ENCODE measurements around the gene ZBTB40. TPM values are rescaled to one million over a fixed set of nuclear protein-coding genes. Genes with fewer than 3 reads are reported as not detected.

ZBTB40 gene
- total RNA-seq, 1 donor from 2014 or later = 14.9 TPM

GRCh38 chr1:22545141-22545540, 93.5 kb downstream of the ZBTB40 start:
- H3K27ac Mint-ChIP-seq = no peak overlapping the region
- Histone ChIP-seq H4K20me1 (ENCODE audit: low read depth) (no peaks in the 10 kb centered on the region), H3K4me3 (no peak overlapping the region), H2AFZ (replicated peaks) (no peak overlapping the region), H3K4me2 (no peak overlapping the region), H3K79me2 (ENCODE audit: low read depth) (no peaks in the 10 kb centered on the region), H3K27me3 (peaks cover 43% of the 10 kb centered on the region), H3K4me1 (peaks cover 3% of the 10 kb centered on the region), H3F3A (ENCODE audit: low read depth) (no peaks in the 10 kb centered on the region), H3K27ac (no peak overlapping the region), H3K9ac (no peak overlapping the region), H3K9me3 (ENCODE audit: low read depth) (no peaks in the 10 kb centered on the region), H3K36me3 (no peaks in the 10 kb centered on the region)
- peaks cover 39% of the 10 kb centered on the region for H3K27me3 Mint-ChIP-seq (ENCODE audit: insufficient read depth, low read depth)
- no peak for TF ChIP-seq CTCF (IDR thresholded peaks at IDR 0.05)
- no peak for TF ChIP-seq EZH2phosphoT487 (IDR thresholded peaks at IDR 0.05)
- no peak for TF ChIP-seq EZH2 (IDR thresholded peaks at IDR 0.05)
- no peaks in the 10 kb centered on the region for H3K36me3 Mint-ChIP-seq
- H3K9me3 Mint-ChIP-seq = no peaks in the 10 kb centered on the region
- H3K4me1 Mint-ChIP-seq = peaks cover 14% of the 10 kb centered on the region
- DNase-seq (ENCODE audit: low spot score) = peak; percentile 38
- no peak overlapping the region for H3K4me3 Mint-ChIP-seq

GRCh38 chr1:22547186-22547817, 95.7 kb downstream of the ZBTB40 start:
- no peaks in the 10 kb centered on the region for H3K79me2 ChIP-seq (ENCODE audit: low read depth)
- H3K9me3 ChIP-seq (ENCODE audit: low read depth) = no peaks in the 10 kb centered on the region
- H3F3A ChIP-seq (ENCODE audit: low read depth) = no peaks in the 10 kb centered on the region
- H3K27ac Mint-ChIP-seq = no peak overlapping the region
- DNase-seq (ENCODE audit: low spot score) = no peak
- no peak overlapping the region for H3K27ac ChIP-seq
- TF ChIP-seq EZH2phosphoT487 (IDR thresholded peaks at IDR 0.05) (no peak), EZH2 (IDR thresholded peaks at IDR 0.05) (no peak), CTCF (IDR thresholded peaks at IDR 0.05) (no peak)
- H4K20me1 ChIP-seq (ENCODE audit: low read depth) = no peaks in the 10 kb centered on the region
- H3K4me3 ChIP-seq = no peak overlapping the region
- peaks cover 14% of the 10 kb centered on the region for H3K4me1 Mint-ChIP-seq
- H2AFZ ChIP-seq (replicated peaks) = no peak overlapping the region
- no peaks in the 10 kb centered on the region for H3K36me3 Mint-ChIP-seq
- peaks cover 38% of the 10 kb centered on the region for H3K27me3 Mint-ChIP-seq (ENCODE audit: insufficient read depth, low read depth)
- H3K9me3 Mint-ChIP-seq = no peaks in the 10 kb centered on the region
- H3K4me1 ChIP-seq = peaks cover 3% of the 10 kb centered on the region
- H3K27me3 ChIP-seq = peaks cover 43% of the 10 kb centered on the region
- no peak overlapping the region for H3K4me2 ChIP-seq
- no peak overlapping the region for H3K9ac ChIP-seq
- no peaks in the 10 kb centered on the region for H3K36me3 ChIP-seq
- no peak overlapping the region for H3K4me3 Mint-ChIP-seq

- Mint-ChIP-seq H3K27ac (no peak overlapping the region), H3K4me3 (no peak overlapping the region), H3K4me1 (peaks cover 14% of the 10 kb centered on the region), H3K27me3 (ENCODE audit: insufficient read depth, low read depth) (peaks cover 41% of the 10 kb centered on the region), H3K9me3 (no peaks in the 10 kb centered on the region), H3K36me3 (no peaks in the 10 kb centered on the region)
- Histone ChIP-seq H3K4me3 (no peak overlapping the region), H3K36me3 (no peaks in the 10 kb centered on the region), H3F3A (ENCODE audit: low read depth) (no peaks in the 10 kb centered on the region), H3K9me3 (ENCODE audit: low read depth) (no peaks in the 10 kb centered on the region), H3K9ac (no peak overlapping the region), H3K4me2 (no peak overlapping the region), H3K27me3 (peaks cover 43% of the 10 kb centered on the region), H3K27ac (no peak overlapping the region), H3K79me2 (ENCODE audit: low read depth) (no peaks in the 10 kb centered on the region), H3K4me1 (peaks cover 3% of the 10 kb centered on the region), H2AFZ (replicated peaks) (no peak overlapping the region), H4K20me1 (ENCODE audit: low read depth) (no peaks in the 10 kb centered on the region)
- TF ChIP-seq EZH2 (IDR thresholded peaks at IDR 0.05) (no peak), EZH2phosphoT487 (IDR thresholded peaks at IDR 0.05) (no peak), CTCF (IDR thresholded peaks at IDR 0.05) (no peak)
- no peak for DNase-seq (ENCODE audit: low spot score)
Measured at GRCh38 chr1:22547818-22548462, 96.3 kb downstream of the ZBTB40 start.

Measured in neural progenitor cell (in vitro differentiated cells).